Measurements from ENCODE around the gene EAF1.

EAF1 gene

GRCh38 chr3:15433531-15433930, 6.1 kb downstream of the EAF1 start:
- H3K9me3 ChIP-seq (ENCODE audit: low read length), result no peaks in the 10 kb centered on the region
- no peaks in the 10 kb centered on the region for H3K9me2 ChIP-seq (ENCODE audit: low read depth, low read length)
- H3K4me1 ChIP-seq (ENCODE audit: insufficient read depth, low read length, severe bottlenecking), result peaks cover 11% of the 10 kb centered on the region
- H3K27me3 ChIP-seq (ENCODE audit: insufficient read depth, low read length), result no peaks in the 10 kb centered on the region
- no peak overlapping the region for H2AFZ ChIP-seq (ENCODE audit: low read length)
- peaks cover 66% of the 10 kb centered on the region for H3K36me3 ChIP-seq (ENCODE audit: insufficient read depth, low read length)
- H3K79me2 ChIP-seq (ENCODE audit: insufficient read depth, low read length), result peaks cover 12% of the 10 kb centered on the region
- H4K20me1 ChIP-seq (ENCODE audit: insufficient read depth, low read length), result no peaks in the 10 kb centered on the region
- no peak for TF ChIP-seq EZH2 (IDR thresholded peaks at IDR 0.05; ENCODE audit: borderline replicate concordance, low read length)
- no peak for TF ChIP-seq CTCF (IDR thresholded peaks at IDR 0.05; ENCODE audit: low read length)
- no peak overlapping the region for H3K4me3 ChIP-seq (ENCODE audit: low read depth, low read length, poor library complexity, severe bottlenecking)
- H3K9ac ChIP-seq (ENCODE audit: low read length), result no peak overlapping the region
- H3K4me2 ChIP-seq (ENCODE audit: low read length), result no peak overlapping the region
- H3K27ac ChIP-seq (ENCODE audit: low read depth, low read length, poor library complexity, severe bottlenecking), result no peak overlapping the region
- H3F3A ChIP-seq (ENCODE audit: insufficient read depth, low read length), result no peaks in the 10 kb centered on the region; the same call in 1 of the 2 replicates

- no peak for TF ChIP-seq CTCF (IDR thresholded peaks at IDR 0.05; ENCODE audit: low read length)
- 0 out of 2 replicates have a peak, but pooled peaks cover 1% of the 10 kb centered on the region for H3K79me2 ChIP-seq (ENCODE audit: insufficient read depth, low read length)
- H3K9me2 ChIP-seq (ENCODE audit: low read depth, low read length), result no peaks in the 10 kb centered on the region
- no peaks in the 10 kb centered on the region for H4K20me1 ChIP-seq (ENCODE audit: insufficient read depth, low read length)
- no peak overlapping the region for H3K4me2 ChIP-seq (ENCODE audit: low read length)
- H3K36me3 ChIP-seq (ENCODE audit: insufficient read depth, low read length), result peaks cover 78% of the 10 kb centered on the region
- no peaks in the 10 kb centered on the region for H3K4me1 ChIP-seq (ENCODE audit: insufficient read depth, low read length, severe bottlenecking)
- no peak overlapping the region for H3K4me3 ChIP-seq (ENCODE audit: low read depth, low read length, poor library complexity, severe bottlenecking)
- no peaks in the 10 kb centered on the region for H3K27me3 ChIP-seq (ENCODE audit: insufficient read depth, low read length)
- H3K9me3 ChIP-seq (ENCODE audit: low read length), result no peaks in the 10 kb centered on the region
- H3K9ac ChIP-seq (ENCODE audit: low read length), result no peak overlapping the region
- H2AFZ ChIP-seq (ENCODE audit: low read length), result no peak overlapping the region
- H3K27ac ChIP-seq (ENCODE audit: low read depth, low read length, poor library complexity, severe bottlenecking), result no peak overlapping the region
- H3F3A ChIP-seq (ENCODE audit: insufficient read depth, low read length), result no peaks in the 10 kb centered on the region; the same call in 1 of the 2 replicates
Observed at GRCh38 chr3:15434756-15435155, 7.4 kb downstream of the EAF1 start.

- peaks cover 90% of the 10 kb centered on the region for H3K36me3 ChIP-seq (ENCODE audit: insufficient read depth, low read length)
- H3K9me3 ChIP-seq (ENCODE audit: low read length), result no peaks in the 10 kb centered on the region
- no peak overlapping the region for H3K27ac ChIP-seq (ENCODE audit: low read depth, low read length, poor library complexity, severe bottlenecking)
- H3K79me2 ChIP-seq (ENCODE audit: insufficient read depth, low read length), result no peaks in the 10 kb centered on the region
- no peak overlapping the region for H2AFZ ChIP-seq (ENCODE audit: low read length)
- no peaks in the 10 kb centered on the region for H4K20me1 ChIP-seq (ENCODE audit: insufficient read depth, low read length)
- H3F3A ChIP-seq (ENCODE audit: insufficient read depth, low read length), result no peaks in the 10 kb centered on the region; the same call in 1 of the 2 replicates
- no peaks in the 10 kb centered on the region for H3K27me3 ChIP-seq (ENCODE audit: insufficient read depth, low read length)
- no peak overlapping the region for H3K9ac ChIP-seq (ENCODE audit: low read length)
- H3K9me2 ChIP-seq (ENCODE audit: low read depth, low read length), result no peaks in the 10 kb centered on the region
- no peaks in the 10 kb centered on the region for H3K4me1 ChIP-seq (ENCODE audit: insufficient read depth, low read length, severe bottlenecking)
- no peak overlapping the region for H3K4me3 ChIP-seq (ENCODE audit: low read depth, low read length, poor library complexity, severe bottlenecking)
- TF ChIP-seq EZH2 (IDR thresholded peaks at IDR 0.05; ENCODE audit: borderline replicate concordance, low read length) (no peak), CTCF (IDR thresholded peaks at IDR 0.05; ENCODE audit: low read length) (no peak)
- H3K4me2 ChIP-seq (ENCODE audit: low read length), result no peak overlapping the region
Observed at GRCh38 chr3:15436246-15436645, 8.8 kb downstream of the EAF1 start.

All from OCI-LY1 (cell line).